Esophagus muscularis mucosa (tissue), 3 donors: ENCODE results near the gene TM9SF3.

Experiments
- EP300 ChIP-seq: sonication (generic); formaldehyde crosslinking; IDR thresholded peaks from one replicate; pipeline ENCODE4 v1.6.1; 2017; ENCODE audit warnings: antibody characterized with exemption
- POLR2AphosphoS5 ChIP-seq, 2 donors: sonication (generic); formaldehyde crosslinking; IDR thresholded peaks; one replicate each; pipeline ENCODE4 v1.6.1; 2017; ENCODE audit warnings: antibody characterized with exemption in 2 of 2

GRCh38 chr10:96478355-96478754 is 108.5 kb downstream of the TM9SF3 start:
- no peak for TF ChIP-seq EP300
- no peak for TF ChIP-seq POLR2AphosphoS5 (IDR thresholded peaks at IDR 0.05)
